SK-N-MC (cell line): ENCODE measurements around the gene SNRPA1.

Experiments
- DNase-seq: peaks from one replicate; pipeline ENCODE4 v3.0.0-alpha.2; 2011; ENCODE audit warnings: low read depth, low spot score
- H3K27ac ChIP-seq: fragments of 200-600 bp; sonication (generic); 2 replicates; pipeline ENCODE4 v1.5.1; 2016; ENCODE audit warnings: mixed run types
- H3K36me3 ChIP-seq: fragments of 200-600 bp; sonication (generic); 2 replicates; pipeline ENCODE4 v1.6.1; 2017; ENCODE audit warnings: antibody characterized with exemption, low read length, mixed read lengths; ENCODE audit not compliant: insufficient read depth
- H3K4me3 ChIP-seq: fragments of 200-600 bp; sonication (generic); 2 replicates; pipeline ENCODE4 v1.5.1; 2016
- H3K9ac ChIP-seq: fragments of 200-600 bp; sonication (generic); 2 replicates; pipeline ENCODE4 v1.8.0; 2017; ENCODE audit warnings: mixed run types, mixed read lengths; ENCODE audit not compliant: insufficient read length
- H3K9me3 ChIP-seq: fragments of 200-600 bp; sonication (generic); 2 replicates; pipeline ENCODE4 v1.6.1; 2017; ENCODE audit warnings: low read depth, mild to moderate bottlenecking, antibody characterized with exemption, low read length, moderate library complexity, mixed read lengths
- EZH2 ChIP-seq: fragments of 200-600 bp; sonication (generic); IDR thresholded peaks from one replicate; pipeline ENCODE4 v1.6.1; 2017; ENCODE audit warnings: antibody characterized with exemption
- FOXP2 ChIP-seq: optimal IDR thresholded peaks from 2 replicates; pipeline ENCODE3; 2011; ENCODE audit warnings: mild to moderate bottlenecking, moderate library complexity; ENCODE audit not compliant: insufficient read depth; ENCODE audit errors: extremely low read length, control extremely low read depth
- POLR2AphosphoS5 ChIP-seq: IDR thresholded peaks from 2 replicates; pipeline ENCODE4 v1.6.1; 2012; ENCODE audit warnings: mild to moderate bottlenecking, low read depth, low read length, borderline replicate concordance

The SNRPA1 gene

GRCh38 chr15:101328001-101328400, 33.0 kb upstream of the SNRPA1 start:
- Histone ChIP-seq H3K4me3 (no peak overlapping the region), H3K27ac (no peak overlapping the region), H3K9me3 (no peaks in the 10 kb centered on the region), H3K36me3 (no peaks in the 10 kb centered on the region), H3K9ac (no peak overlapping the region)
- no peak for TF ChIP-seq POLR2AphosphoS5
- no peak for DNase-seq

- Histone ChIP-seq H3K9ac (no peak overlapping the region), H3K9me3 (no peaks in the 10 kb centered on the region), H3K27ac (no peak overlapping the region), H3K36me3 (no peaks in the 10 kb centered on the region), H3K4me3 (no peak overlapping the region)
- DNase-seq, result no peak
- TF ChIP-seq POLR2AphosphoS5 (no peak), EZH2 (no peak), FOXP2 (no peak)
Observed at GRCh38 chr15:101327147-101327740, 32.2 kb upstream of the SNRPA1 start.

- Histone ChIP-seq H3K27ac (no peak overlapping the region), H3K9ac (no peak overlapping the region), H3K36me3 (no peaks in the 10 kb centered on the region), H3K9me3 (no peaks in the 10 kb centered on the region), H3K4me3 (no peak overlapping the region)
- DNase-seq, result no peak
- TF ChIP-seq FOXP2, result no peak
- TF ChIP-seq EZH2, result no peak
- TF ChIP-seq POLR2AphosphoS5, result no peak
Observed at GRCh38 chr15:101326462-101327146, 31.6 kb upstream of the SNRPA1 start.

GRCh38 chr15:101326026-101326315, 30.9 kb upstream of the SNRPA1 start:
- H3K4me3 ChIP-seq, result no peak overlapping the region
- no peak overlapping the region for H3K9ac ChIP-seq
- no peak overlapping the region for H3K27ac ChIP-seq
- H3K9me3 ChIP-seq, result no peaks in the 10 kb centered on the region
- TF ChIP-seq EZH2, result no peak
- TF ChIP-seq POLR2AphosphoS5, result no peak
- TF ChIP-seq FOXP2, result no peak
- no peaks in the 10 kb centered on the region for H3K36me3 ChIP-seq
- no peak for DNase-seq

GRCh38 chr15:101325263-101326025, 30.4 kb upstream of the SNRPA1 start:
- no peaks in the 10 kb centered on the region for H3K9me3 ChIP-seq
- DNase-seq, result no peak
- TF ChIP-seq FOXP2 (no peak), EZH2 (no peak), POLR2AphosphoS5 (no peak)
- H3K4me3 ChIP-seq, result no peak overlapping the region
- H3K27ac ChIP-seq, result no peak overlapping the region
- no peak overlapping the region for H3K9ac ChIP-seq
- H3K36me3 ChIP-seq, result no peaks in the 10 kb centered on the region

GRCh38 chr15:101324524-101325177, 29.6 kb upstream of the SNRPA1 start:
- H3K4me3 ChIP-seq, result no peak overlapping the region
- no peak for DNase-seq
- H3K9ac ChIP-seq, result no peak overlapping the region
- TF ChIP-seq POLR2AphosphoS5 (no peak), EZH2 (no peak), FOXP2 (no peak)
- H3K27ac ChIP-seq, result no peak overlapping the region
- no peaks in the 10 kb centered on the region for H3K9me3 ChIP-seq
- no peaks in the 10 kb centered on the region for H3K36me3 ChIP-seq

- Histone ChIP-seq H3K9me3 (no peaks in the 10 kb centered on the region), H3K36me3 (no peaks in the 10 kb centered on the region), H3K27ac (no peak overlapping the region), H3K4me3 (no peak overlapping the region), H3K9ac (no peak overlapping the region)
- DNase-seq, result no peak
- TF ChIP-seq EZH2, result no peak
- no peak for TF ChIP-seq POLR2AphosphoS5
- no peak for TF ChIP-seq FOXP2
Observed at GRCh38 chr15:101323793-101324523, 28.9 kb upstream of the SNRPA1 start.
